Fibroblast of lung (primary cell): Measurements from ENCODE around the gene PDE3A.

Experiments
- EZH2 ChIP-seq: IDR thresholded peaks from 2 replicates; pipeline ENCODE4 v1.5.1; 2012; ENCODE audit warnings: low read length, control low read depth, mild to moderate bottlenecking; ENCODE audit errors: missing control alignments
- TF ChIP-seq, protein P1 (sequence below), 2 donors: IDR thresholded peaks in 1 of 2; conservative IDR thresholded peaks in 1 of 2; 1 replicate in 1 of 2; 2 replicates in 1 of 2; pipeline ENCODE4 v1.5.1; 2011 to 2012; ENCODE audit warnings: low read length in 2 of 2, control low read depth in 1 of 2, inconsistent platforms in 1 of 2, low read depth in 1 of 2, mild to moderate bottlenecking in 1 of 2

DNA sequence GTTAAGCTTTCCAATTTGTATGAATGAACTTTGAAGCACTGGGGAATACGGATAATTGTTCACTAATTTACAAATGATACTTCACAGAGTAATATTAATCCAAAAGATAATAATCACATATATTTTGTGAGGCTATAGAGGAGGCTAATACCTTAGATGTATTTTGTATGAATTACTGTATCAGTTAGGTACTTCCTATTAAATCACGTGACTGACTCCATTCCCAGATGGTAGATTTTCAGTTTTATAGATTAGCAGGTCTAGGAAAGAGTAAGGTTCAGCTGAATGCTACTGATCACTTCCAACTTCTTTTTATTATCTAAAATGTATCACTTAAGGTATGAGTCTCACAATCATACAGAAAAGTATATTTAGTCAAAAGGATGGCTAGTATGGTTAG lies 133.6 kb downstream of the PDE3A start:
- no peak for TF ChIP-seq EZH2
- TF ChIP-seq, protein P1, sequence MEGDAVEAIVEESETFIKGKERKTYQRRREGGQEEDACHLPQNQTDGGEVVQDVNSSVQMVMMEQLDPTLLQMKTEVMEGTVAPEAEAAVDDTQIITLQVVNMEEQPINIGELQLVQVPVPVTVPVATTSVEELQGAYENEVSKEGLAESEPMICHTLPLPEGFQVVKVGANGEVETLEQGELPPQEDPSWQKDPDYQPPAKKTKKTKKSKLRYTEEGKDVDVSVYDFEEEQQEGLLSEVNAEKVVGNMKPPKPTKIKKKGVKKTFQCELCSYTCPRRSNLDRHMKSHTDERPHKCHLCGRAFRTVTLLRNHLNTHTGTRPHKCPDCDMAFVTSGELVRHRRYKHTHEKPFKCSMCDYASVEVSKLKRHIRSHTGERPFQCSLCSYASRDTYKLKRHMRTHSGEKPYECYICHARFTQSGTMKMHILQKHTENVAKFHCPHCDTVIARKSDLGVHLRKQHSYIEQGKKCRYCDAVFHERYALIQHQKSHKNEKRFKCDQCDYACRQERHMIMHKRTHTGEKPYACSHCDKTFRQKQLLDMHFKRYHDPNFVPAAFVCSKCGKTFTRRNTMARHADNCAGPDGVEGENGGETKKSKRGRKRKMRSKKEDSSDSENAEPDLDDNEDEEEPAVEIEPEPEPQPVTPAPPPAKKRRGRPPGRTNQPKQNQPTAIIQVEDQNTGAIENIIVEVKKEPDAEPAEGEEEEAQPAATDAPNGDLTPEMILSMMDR (conservative IDR thresholded peaks at IDR 0.05 in 1 of 2, IDR thresholded peaks at IDR 0.05 in 1 of 2; ENCODE audit: low read depth in 1 of 2, low read length in 2 of 2) = no peak
